Neural cell (in vitro differentiated cells): ENCODE measurements around the gene OGFOD1. TPM values are rescaled to one million over a fixed set of nuclear protein-coding genes. Genes with fewer than 3 reads are reported as not detected.
"Not testable (repeated sequence)": the region's sequence is repeated elsewhere in the genome, so short reads cannot be mapped to it uniquely, and the experiment has no call there.

Experiments used
- H2AFZ ChIP-seq: fragments of 200-600, 300-800 bp; sonication (generic), shearing (Covaris generic); 2 replicates; pipeline ENCODE4 v1.6.0; 2014; ENCODE audit warnings: low read depth, mild to moderate bottlenecking, antibody characterized with exemption, low read length, moderate library complexity
- H3F3A ChIP-seq: fragments of 200-600 bp; shearing (Covaris generic); 2 replicates; pipeline ENCODE4 v1.6.1; 2016; ENCODE audit warnings: mild to moderate bottlenecking, moderate library complexity, mixed read lengths, antibody characterized with exemption, low read length; ENCODE audit not compliant: insufficient read depth, poor library complexity, severe bottlenecking
- H3K27ac ChIP-seq: fragments of 200-600, 300-800 bp; sonication (generic), shearing (Covaris generic); 2 replicates; pipeline ENCODE4 v1.5.1; 2014; ENCODE audit warnings: mild to moderate bottlenecking, low read length, moderate library complexity
- H3K27me3 ChIP-seq: fragments of 300-800, 200-600 bp; sonication (generic), shearing (Covaris generic); 2 replicates; pipeline ENCODE4 v1.6.0; 2014; ENCODE audit warnings: mild to moderate bottlenecking, low read depth, low read length, moderate library complexity; ENCODE audit not compliant: insufficient read depth
- H3K36me3 ChIP-seq: fragments of 300-800, 200-600 bp; sonication (generic), shearing (Covaris generic); 2 replicates; pipeline ENCODE4 v1.5.1; 2014; ENCODE audit warnings: mild to moderate bottlenecking, antibody characterized with exemption, low read length, moderate library complexity; ENCODE audit not compliant: insufficient read depth
- H3K4me2 ChIP-seq: fragments of 300-800, 200-600 bp; sonication (generic), shearing (Covaris generic); 2 replicates; pipeline ENCODE4 v1.6.0; 2014; ENCODE audit warnings: mild to moderate bottlenecking, low read length
- H3K4me3 ChIP-seq: fragments of 300-800, 200-600 bp; sonication (generic), shearing (Covaris generic); 2 replicates; pipeline ENCODE4 v1.5.1; 2014; ENCODE audit warnings: mild to moderate bottlenecking, low read length, moderate library complexity
- H3K79me2 ChIP-seq: fragments of 200-600 bp; shearing (Covaris generic); replicated peaks from 2 replicates; pipeline ENCODE4 v1.6.0; 2014; ENCODE audit warnings: mild to moderate bottlenecking, low read length, moderate library complexity; ENCODE audit not compliant: insufficient read depth
- H3K9ac ChIP-seq: fragments of 300-800, 200-600 bp; sonication (generic), shearing (Covaris generic); 2 replicates; pipeline ENCODE4 v1.6.1; 2016; ENCODE audit warnings: mild to moderate bottlenecking, low read length, mixed read lengths
- H3K9me2 ChIP-seq: fragments of 200-600 bp; shearing (Covaris generic); 2 replicates; pipeline ENCODE4 v1.6.1; 2016; ENCODE audit warnings: mild to moderate bottlenecking, low read length, mixed read lengths; ENCODE audit not compliant: insufficient read depth
- H3K9me3 ChIP-seq: fragments of 200-600, 300-800 bp; sonication (generic), shearing (Covaris generic); 2 replicates; pipeline ENCODE4 v1.6.1; 2016; ENCODE audit warnings: mild to moderate bottlenecking, mixed run types, low read length, moderate library complexity, mixed read lengths
- H4K20me1 ChIP-seq: fragments of 200-600 bp; shearing (Covaris generic); 2 replicates; pipeline ENCODE4 v1.6.1; 2016; ENCODE audit warnings: mild to moderate bottlenecking, mixed run types; ENCODE audit not compliant: insufficient read depth
- EP300 ChIP-seq: fragments of 450-650 bp; conservative IDR thresholded peaks from 2 replicates; pipeline ENCODE4 v1.6.1; 2014; ENCODE audit warnings: antibody characterized with exemption, mild to moderate bottlenecking, moderate library complexity; ENCODE audit not compliant: poor library complexity, severe bottlenecking
- EZH2 ChIP-seq: fragments of 200-600, 300-800 bp; shearing (Covaris generic), sonication (generic); IDR thresholded peaks from 2 replicates; pipeline ENCODE4 v1.6.1; 2014; ENCODE audit warnings: antibody characterized with exemption, low read length, borderline replicate concordance, mild to moderate bottlenecking; ENCODE audit not compliant: insufficient read depth, poor library complexity, severe bottlenecking
- MXI1 ChIP-seq: fragments of 450-650 bp; conservative IDR thresholded peaks from 2 replicates; pipeline ENCODE4 v1.6.1; 2014; ENCODE audit warnings: antibody characterized with exemption, mild to moderate bottlenecking; ENCODE audit not compliant: poor library complexity, severe bottlenecking
- POLR2AphosphoS5 ChIP-seq: IDR thresholded peaks from 2 replicates; pipeline ENCODE4 v1.6.1; 2012
- RAD21 ChIP-seq: fragments of 450-650 bp; conservative IDR thresholded peaks from 2 replicates; pipeline ENCODE4 v1.6.1; 2014; ENCODE audit warnings: antibody characterized with exemption, mild to moderate bottlenecking, moderate library complexity
- SMC3 ChIP-seq: fragments of 450-650 bp; conservative IDR thresholded peaks from 2 replicates; pipeline ENCODE4 v1.6.1; 2014; ENCODE audit warnings: antibody characterized with exemption, mild to moderate bottlenecking, moderate library complexity; ENCODE audit not compliant: poor library complexity
- TAF1 ChIP-seq: IDR thresholded peaks from 2 replicates; pipeline ENCODE4 v1.6.1; 2012; ENCODE audit warnings: low read depth
- polyA plus RNA-seq: library from polyadenylated mRNA; depleted of rRNA; stranded (reverse); fragments of >200 nt; gene quantifications from 2 replicates; pipeline ENCODE4 v1.2.3, GENCODE V29; 2014
- TF ChIP-seq, protein P1 (sequence below): IDR thresholded peaks from 2 replicates; pipeline ENCODE4 v1.6.1; 2012; ENCODE audit warnings: borderline replicate concordance
- TF ChIP-seq, protein P2 (sequence below): fragments of 450-650 bp; IDR thresholded peaks from 2 replicates; pipeline ENCODE4 v1.5.1; 2014; ENCODE audit warnings: antibody characterized with exemption, mild to moderate bottlenecking, moderate library complexity; ENCODE audit not compliant: poor library complexity, severe bottlenecking

OGFOD1 gene
- polyA plus RNA-seq, 1 donor from 2014 or later = 35.6 TPM

DNA sequence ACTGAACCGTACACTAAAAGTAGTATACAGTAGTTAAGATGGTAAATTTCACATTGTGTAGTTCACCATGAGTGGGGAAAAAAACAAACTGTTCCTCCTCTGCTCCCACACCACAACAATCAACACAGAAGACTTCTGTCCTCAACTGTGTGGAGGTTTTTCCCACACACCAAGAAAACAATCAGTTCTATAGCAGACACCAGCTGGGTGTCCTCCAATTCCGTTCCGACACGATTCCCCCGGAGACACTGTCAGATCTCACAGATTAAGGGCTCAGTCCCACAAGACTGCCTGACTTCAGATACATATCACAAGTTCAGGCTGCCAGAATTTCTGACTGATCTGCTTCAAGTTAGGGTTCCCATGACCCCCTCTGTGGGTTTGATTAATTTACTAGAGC is 36.7 kb downstream of the OGFOD1 start:
- Histone ChIP-seq H3K27ac (no peak overlapping the region), H4K20me1 (no peaks in the 10 kb centered on the region), H3K4me3 (no peak overlapping the region), H3K36me3 (peaks cover 15% of the 10 kb centered on the region), H3K4me2 (no peak overlapping the region), H3F3A (no peaks in the 10 kb centered on the region), H3K9me3 (no peaks in the 10 kb centered on the region), H3K27me3 (no peaks in the 10 kb centered on the region), H3K9ac (no peak overlapping the region), H3K9me2 (no peaks in the 10 kb centered on the region), H2AFZ (no peak overlapping the region), H3K79me2 (no peaks in the 10 kb centered on the region)
- TF ChIP-seq SMC3 = no peak
- TF ChIP-seq POLR2AphosphoS5 = no peak
- TF ChIP-seq MXI1 = no peak
- TF ChIP-seq EP300 = no peak
- TF ChIP-seq, protein P1, sequence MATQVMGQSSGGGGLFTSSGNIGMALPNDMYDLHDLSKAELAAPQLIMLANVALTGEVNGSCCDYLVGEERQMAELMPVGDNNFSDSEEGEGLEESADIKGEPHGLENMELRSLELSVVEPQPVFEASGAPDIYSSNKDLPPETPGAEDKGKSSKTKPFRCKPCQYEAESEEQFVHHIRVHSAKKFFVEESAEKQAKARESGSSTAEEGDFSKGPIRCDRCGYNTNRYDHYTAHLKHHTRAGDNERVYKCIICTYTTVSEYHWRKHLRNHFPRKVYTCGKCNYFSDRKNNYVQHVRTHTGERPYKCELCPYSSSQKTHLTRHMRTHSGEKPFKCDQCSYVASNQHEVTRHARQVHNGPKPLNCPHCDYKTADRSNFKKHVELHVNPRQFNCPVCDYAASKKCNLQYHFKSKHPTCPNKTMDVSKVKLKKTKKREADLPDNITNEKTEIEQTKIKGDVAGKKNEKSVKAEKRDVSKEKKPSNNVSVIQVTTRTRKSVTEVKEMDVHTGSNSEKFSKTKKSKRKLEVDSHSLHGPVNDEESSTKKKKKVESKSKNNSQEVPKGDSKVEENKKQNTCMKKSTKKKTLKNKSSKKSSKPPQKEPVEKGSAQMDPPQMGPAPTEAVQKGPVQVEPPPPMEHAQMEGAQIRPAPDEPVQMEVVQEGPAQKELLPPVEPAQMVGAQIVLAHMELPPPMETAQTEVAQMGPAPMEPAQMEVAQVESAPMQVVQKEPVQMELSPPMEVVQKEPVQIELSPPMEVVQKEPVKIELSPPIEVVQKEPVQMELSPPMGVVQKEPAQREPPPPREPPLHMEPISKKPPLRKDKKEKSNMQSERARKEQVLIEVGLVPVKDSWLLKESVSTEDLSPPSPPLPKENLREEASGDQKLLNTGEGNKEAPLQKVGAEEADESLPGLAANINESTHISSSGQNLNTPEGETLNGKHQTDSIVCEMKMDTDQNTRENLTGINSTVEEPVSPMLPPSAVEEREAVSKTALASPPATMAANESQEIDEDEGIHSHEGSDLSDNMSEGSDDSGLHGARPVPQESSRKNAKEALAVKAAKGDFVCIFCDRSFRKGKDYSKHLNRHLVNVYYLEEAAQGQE = no peak
- TF ChIP-seq, protein P2, sequence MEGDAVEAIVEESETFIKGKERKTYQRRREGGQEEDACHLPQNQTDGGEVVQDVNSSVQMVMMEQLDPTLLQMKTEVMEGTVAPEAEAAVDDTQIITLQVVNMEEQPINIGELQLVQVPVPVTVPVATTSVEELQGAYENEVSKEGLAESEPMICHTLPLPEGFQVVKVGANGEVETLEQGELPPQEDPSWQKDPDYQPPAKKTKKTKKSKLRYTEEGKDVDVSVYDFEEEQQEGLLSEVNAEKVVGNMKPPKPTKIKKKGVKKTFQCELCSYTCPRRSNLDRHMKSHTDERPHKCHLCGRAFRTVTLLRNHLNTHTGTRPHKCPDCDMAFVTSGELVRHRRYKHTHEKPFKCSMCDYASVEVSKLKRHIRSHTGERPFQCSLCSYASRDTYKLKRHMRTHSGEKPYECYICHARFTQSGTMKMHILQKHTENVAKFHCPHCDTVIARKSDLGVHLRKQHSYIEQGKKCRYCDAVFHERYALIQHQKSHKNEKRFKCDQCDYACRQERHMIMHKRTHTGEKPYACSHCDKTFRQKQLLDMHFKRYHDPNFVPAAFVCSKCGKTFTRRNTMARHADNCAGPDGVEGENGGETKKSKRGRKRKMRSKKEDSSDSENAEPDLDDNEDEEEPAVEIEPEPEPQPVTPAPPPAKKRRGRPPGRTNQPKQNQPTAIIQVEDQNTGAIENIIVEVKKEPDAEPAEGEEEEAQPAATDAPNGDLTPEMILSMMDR = no peak
- no peak for TF ChIP-seq RAD21
- no peak for TF ChIP-seq EZH2
- no peak for TF ChIP-seq TAF1

DNA sequence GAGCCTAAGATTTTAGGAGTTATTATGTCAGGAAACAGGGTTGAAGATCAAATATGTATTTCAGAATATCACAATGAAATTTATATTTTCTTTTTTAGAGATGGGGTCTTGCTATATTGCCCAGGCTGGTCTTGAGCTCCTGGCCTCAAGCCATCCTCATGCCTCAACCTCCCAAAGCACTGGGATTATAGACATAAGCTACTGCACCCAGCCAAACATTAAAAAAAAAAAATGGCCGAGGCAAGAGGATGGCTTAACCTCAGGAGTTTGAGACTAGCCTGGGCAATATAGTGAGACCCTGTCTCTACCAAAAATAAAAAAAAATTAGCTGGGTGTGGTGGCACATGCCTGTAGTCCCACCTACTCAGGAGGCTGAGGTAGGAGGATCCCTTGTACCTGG is 37.5 kb downstream of the OGFOD1 start:
- not testable (repeated sequence) for H3K9me3 ChIP-seq, H3K27me3 ChIP-seq, H3K4me3 ChIP-seq, H3K9me2 ChIP-seq, H3F3A ChIP-seq, H3K27ac ChIP-seq, H3K4me2 ChIP-seq, H4K20me1 ChIP-seq, H3K79me2 ChIP-seq, H2AFZ ChIP-seq, H3K9ac ChIP-seq
- peaks cover 15% of the 10 kb centered on the region for H3K36me3 ChIP-seq

DNA sequence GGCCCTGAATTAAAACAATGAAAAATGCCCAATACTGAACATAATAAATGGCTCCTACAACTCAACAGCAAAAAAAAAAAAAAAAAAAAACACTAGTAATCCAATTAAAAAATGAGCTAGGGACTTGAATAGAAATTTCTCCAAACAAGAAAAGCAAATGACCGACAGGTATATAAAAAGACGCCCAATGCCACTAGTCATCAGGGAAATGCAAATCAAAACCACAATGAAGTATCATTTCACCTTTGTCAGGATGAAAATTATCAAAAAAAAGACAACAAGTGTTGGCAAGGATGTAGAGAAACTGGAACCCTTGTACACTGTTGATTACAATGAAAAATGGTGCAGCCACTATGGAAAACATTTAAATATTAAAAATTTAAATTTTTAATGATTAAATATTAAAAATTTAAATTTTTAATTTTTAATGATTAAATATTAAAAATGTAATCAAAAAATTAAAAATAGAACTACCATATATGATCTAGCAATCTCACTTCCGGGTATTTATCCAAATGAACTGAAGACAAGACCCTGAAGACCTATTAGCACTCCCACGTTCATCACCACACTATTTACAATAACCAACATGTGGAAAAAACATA is 40.4 kb downstream of the OGFOD1 start:
- no peaks in the 10 kb centered on the region for H3F3A ChIP-seq
- H3K4me3 ChIP-seq = no peak overlapping the region
- peaks cover 7% of the 10 kb centered on the region for H3K36me3 ChIP-seq
- no peaks in the 10 kb centered on the region for H3K9me2 ChIP-seq
- TF ChIP-seq, protein P1 = no peak
- no peak for TF ChIP-seq EP300
- H3K9ac ChIP-seq = no peak overlapping the region
- H3K4me2 ChIP-seq = no peak overlapping the region
- H3K9me3 ChIP-seq = no peaks in the 10 kb centered on the region
- no peaks in the 10 kb centered on the region for H3K79me2 ChIP-seq
- H4K20me1 ChIP-seq = no peaks in the 10 kb centered on the region
- no peak overlapping the region for H2AFZ ChIP-seq
- H3K27me3 ChIP-seq = no peaks in the 10 kb centered on the region
- H3K27ac ChIP-seq = no peak overlapping the region
